ENCODE measurements around the gene UBL4A. TPM values are rescaled to one million over a fixed set of nuclear protein-coding genes. Genes with fewer than 3 reads are reported as not detected.

UBL4A gene
- total and polyA plus RNA-seq, 9 of the 15 experiments (the other 6 are each of a cell fraction or from before 2014, with no cell fraction given): 15.2 to 140 (median 100) TPM

DNA sequence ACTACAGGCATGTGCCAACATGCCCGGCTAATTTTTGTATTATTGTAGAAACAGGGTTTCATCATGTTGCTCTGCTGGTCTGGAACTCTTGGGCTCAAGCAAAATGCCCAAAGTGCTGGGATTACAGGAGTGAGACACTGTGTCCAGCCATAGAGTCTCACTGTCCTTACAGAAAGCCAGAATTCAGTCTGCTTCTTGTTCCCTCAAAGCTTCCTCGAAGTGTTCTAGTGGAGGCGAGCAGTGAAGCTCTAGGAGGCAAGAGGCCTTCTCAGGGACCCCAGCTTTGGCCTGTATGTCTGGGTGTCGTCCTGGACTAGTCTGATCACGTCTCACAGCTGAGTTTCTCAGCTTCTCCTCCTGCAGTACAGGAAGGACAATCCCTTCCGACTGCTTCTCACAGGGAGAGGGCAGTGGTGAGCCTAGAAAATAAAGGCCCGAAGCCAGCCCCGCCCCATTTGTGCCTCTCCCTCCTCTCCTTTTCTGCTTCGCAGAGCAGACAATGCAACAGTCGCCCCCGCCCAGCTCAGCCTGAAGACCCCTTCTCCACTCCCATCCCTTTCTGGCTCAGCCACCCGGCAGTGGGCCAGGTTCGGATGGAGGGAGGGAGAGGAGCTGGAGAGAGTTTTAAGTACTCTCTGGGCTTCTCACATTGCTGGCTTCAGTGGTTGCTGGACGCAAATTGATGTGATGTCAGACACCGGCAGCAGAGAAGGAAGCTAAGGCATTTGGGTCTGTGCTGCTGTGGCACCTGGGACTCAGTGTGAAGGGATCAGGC, 40.7 kb upstream of the UBL4A start (continued):
- TF ChIP-seq ZNF707 (CRISPR knock-in tag; conservative IDR thresholded peaks at IDR 0.05) (no peak), PYGO2 (tag; IDR thresholded peaks at IDR 0.05) (no peak), HIVEP1 (CRISPR knock-in tag; IDR thresholded peaks at IDR 0.05) (no peak), KLF10 (CRISPR knock-in tag; IDR thresholded peaks at IDR 0.05) (no peak), MAZ (CRISPR knock-in tag; conservative IDR thresholded peaks at IDR 0.05 in 1 of 2, IDR thresholded peaks at IDR 0.05 in 1 of 2) (peak in 1 of 2 experiments; percentile 65; a peak in 2 of 4 replicates), ELF1 (tag; IDR thresholded peaks at IDR 0.05) (peak; percentile 42; the same call in 1 of the 2 replicates), TAF7 (tag; IDR thresholded peaks at IDR 0.05) (no peak), SP1 (CRISPR knock-in tag; IDR thresholded peaks at IDR 0.05) (peak; percentile 73), ARID1B (IDR thresholded peaks at IDR 0.05) (no peak), TSC22D4 (tag; IDR thresholded peaks at IDR 0.05) (no peak), RUNX1 (IDR thresholded peaks at IDR 0.05; ENCODE audit: low read depth) (no peak), ESRRA (IDR thresholded peaks at IDR 0.05; ENCODE audit: borderline replicate concordance, low read depth) (no peak), DMBX1 (CRISPR knock-in tag; IDR thresholded peaks at IDR 0.05; ENCODE audit: borderline replicate concordance) (no peak), GTF2E2 (tag; IDR thresholded peaks at IDR 0.05) (no peak), NCOA2 (IDR thresholded peaks at IDR 0.05; ENCODE audit: partially characterized antibody in 2 of 2) (no peak), ZC3H11A (IDR thresholded peaks at IDR 0.05; ENCODE audit: low read depth, low read length) (no peak)
- TF ChIP-seq, protein P1, sequence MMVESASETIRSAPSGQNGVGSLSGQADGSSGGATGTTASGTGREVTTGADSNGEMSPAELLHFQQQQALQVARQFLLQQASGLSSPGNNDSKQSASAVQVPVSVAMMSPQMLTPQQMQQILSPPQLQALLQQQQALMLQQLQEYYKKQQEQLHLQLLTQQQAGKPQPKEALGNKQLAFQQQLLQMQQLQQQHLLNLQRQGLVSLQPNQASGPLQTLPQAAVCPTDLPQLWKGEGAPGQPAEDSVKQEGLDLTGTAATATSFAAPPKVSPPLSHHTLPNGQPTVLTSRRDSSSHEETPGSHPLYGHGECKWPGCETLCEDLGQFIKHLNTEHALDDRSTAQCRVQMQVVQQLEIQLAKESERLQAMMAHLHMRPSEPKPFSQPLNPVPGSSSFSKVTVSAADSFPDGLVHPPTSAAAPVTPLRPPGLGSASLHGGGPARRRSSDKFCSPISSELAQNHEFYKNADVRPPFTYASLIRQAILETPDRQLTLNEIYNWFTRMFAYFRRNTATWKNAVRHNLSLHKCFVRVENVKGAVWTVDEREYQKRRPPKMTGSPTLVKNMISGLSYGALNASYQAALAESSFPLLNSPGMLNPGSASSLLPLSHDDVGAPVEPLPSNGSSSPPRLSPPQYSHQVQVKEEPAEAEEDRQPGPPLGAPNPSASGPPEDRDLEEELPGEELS (CRISPR knock-in tag; IDR thresholded peaks at IDR 0.05; ENCODE audit: borderline replicate concordance): no peak
- TF ChIP-seq, protein P2, sequence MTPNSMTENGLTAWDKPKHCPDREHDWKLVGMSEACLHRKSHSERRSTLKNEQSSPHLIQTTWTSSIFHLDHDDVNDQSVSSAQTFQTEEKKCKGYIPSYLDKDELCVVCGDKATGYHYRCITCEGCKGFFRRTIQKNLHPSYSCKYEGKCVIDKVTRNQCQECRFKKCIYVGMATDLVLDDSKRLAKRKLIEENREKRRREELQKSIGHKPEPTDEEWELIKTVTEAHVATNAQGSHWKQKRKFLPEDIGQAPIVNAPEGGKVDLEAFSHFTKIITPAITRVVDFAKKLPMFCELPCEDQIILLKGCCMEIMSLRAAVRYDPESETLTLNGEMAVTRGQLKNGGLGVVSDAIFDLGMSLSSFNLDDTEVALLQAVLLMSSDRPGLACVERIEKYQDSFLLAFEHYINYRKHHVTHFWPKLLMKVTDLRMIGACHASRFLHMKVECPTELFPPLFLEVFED (CRISPR knock-in tag; conservative IDR thresholded peaks at IDR 0.05): no peak
- TF ChIP-seq, protein P3, sequence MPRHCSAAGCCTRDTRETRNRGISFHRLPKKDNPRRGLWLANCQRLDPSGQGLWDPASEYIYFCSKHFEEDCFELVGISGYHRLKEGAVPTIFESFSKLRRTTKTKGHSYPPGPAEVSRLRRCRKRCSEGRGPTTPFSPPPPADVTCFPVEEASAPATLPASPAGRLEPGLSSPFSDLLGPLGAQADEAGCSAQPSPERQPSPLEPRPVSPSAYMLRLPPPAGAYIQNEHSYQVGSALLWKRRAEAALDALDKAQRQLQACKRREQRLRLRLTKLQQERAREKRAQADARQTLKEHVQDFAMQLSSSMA (CRISPR knock-in tag; IDR thresholded peaks at IDR 0.05): no peak
- TF ChIP-seq, protein P4, sequence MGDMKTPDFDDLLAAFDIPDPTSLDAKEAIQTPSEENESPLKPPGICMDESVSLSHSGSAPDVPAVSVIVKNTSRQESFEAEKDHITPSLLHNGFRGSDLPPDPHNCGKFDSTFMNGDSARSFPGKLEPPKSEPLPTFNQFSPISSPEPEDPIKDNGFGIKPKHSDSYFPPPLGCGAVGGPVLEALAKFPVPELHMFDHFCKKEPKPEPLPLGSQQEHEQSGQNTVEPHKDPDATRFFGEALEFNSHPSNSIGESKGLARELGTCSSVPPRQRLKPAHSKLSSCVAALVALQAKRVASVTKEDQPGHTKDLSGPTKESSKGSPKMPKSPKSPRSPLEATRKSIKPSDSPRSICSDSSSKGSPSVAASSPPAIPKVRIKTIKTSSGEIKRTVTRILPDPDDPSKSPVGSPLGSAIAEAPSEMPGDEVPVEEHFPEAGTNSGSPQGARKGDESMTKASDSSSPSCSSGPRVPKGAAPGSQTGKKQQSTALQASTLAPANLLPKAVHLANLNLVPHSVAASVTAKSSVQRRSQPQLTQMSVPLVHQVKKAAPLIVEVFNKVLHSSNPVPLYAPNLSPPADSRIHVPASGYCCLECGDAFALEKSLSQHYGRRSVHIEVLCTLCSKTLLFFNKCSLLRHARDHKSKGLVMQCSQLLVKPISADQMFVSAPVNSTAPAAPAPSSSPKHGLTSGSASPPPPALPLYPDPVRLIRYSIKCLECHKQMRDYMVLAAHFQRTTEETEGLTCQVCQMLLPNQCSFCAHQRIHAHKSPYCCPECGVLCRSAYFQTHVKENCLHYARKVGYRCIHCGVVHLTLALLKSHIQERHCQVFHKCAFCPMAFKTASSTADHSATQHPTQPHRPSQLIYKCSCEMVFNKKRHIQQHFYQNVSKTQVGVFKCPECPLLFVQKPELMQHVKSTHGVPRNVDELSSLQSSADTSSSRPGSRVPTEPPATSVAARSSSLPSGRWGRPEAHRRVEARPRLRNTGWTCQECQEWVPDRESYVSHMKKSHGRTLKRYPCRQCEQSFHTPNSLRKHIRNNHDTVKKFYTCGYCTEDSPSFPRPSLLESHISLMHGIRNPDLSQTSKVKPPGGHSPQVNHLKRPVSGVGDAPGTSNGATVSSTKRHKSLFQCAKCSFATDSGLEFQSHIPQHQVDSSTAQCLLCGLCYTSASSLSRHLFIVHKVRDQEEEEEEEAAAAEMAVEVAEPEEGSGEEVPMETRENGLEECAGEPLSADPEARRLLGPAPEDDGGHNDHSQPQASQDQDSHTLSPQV (IDR thresholded peaks at IDR 0.05): no peak
